OCI-LY3 (cell line): ENCODE measurements around the gene PANX3.

Experiments
- CTCF ChIP-seq: fragments of 200-600, 300-600 bp; sonication (generic); IDR thresholded peaks from 2 replicates; pipeline ENCODE4 v1.5.1; 2014; ENCODE audit warnings: antibody characterized with exemption, low read length, low read depth
- EZH2phosphoT487 ChIP-seq: fragments of 200-600 bp; shearing (Covaris generic); IDR thresholded peaks from 2 replicates; pipeline ENCODE4 v1.6.1; 2018; ENCODE audit warnings: antibody characterized with exemption, mixed run types, low read depth

GRCh38 chr11:124643605-124644425 lies 32.6 kb downstream of the PANX3 start:
- TF ChIP-seq CTCF (no peak), EZH2phosphoT487 (no peak)
